Liver (tissue), 3 donors: ENCODE data around the gene LHX3.

Experiments
- ATF3 ChIP-seq: IDR thresholded peaks from 2 replicates; pipeline ENCODE4 v1.6.1; 2016; ENCODE audit warnings: antibody characterized with exemption
- FOXA1 ChIP-seq: IDR thresholded peaks from 2 replicates; pipeline ENCODE4 v1.6.1; 2016; ENCODE audit warnings: antibody characterized with exemption
- GABPA ChIP-seq, 2 donors: IDR thresholded peaks in 1 of 2; conservative IDR thresholded peaks in 1 of 2; 2 replicates each; pipeline ENCODE4 v1.6.1; 2016; ENCODE audit warnings: antibody characterized with exemption in 2 of 2, mild to moderate bottlenecking in 1 of 2, moderate library complexity in 1 of 2
- HNF4A ChIP-seq, 2 donors: conservative IDR thresholded peaks; 2 replicates each; pipeline ENCODE4 v1.6.1; 2016; ENCODE audit warnings: antibody characterized with exemption in 2 of 2, mild to moderate bottlenecking in 2 of 2
- JUND ChIP-seq, 2 donors: IDR thresholded peaks; 2 replicates each; pipeline ENCODE4 v1.6.1; 2016; ENCODE audit warnings: antibody characterized with exemption in 2 of 2
- MAX ChIP-seq: IDR thresholded peaks from 2 replicates; pipeline ENCODE4 v1.6.1; 2016; ENCODE audit warnings: antibody characterized with exemption
- RAD21 ChIP-seq, 2 donors: IDR thresholded peaks; 2 replicates each; pipeline ENCODE4 v1.6.1; 2016; ENCODE audit warnings: antibody characterized with exemption in 2 of 2, mild to moderate bottlenecking in 2 of 2
- REST ChIP-seq: IDR thresholded peaks from 2 replicates; pipeline ENCODE4 v1.6.1; 2016; ENCODE audit warnings: antibody characterized with exemption, mild to moderate bottlenecking
- RXRA ChIP-seq, 2 donors: IDR thresholded peaks; 2 replicates each; pipeline ENCODE4 v1.6.1; 2017 to 2018; ENCODE audit warnings: antibody characterized with exemption in 2 of 2, mild to moderate bottlenecking in 1 of 2
- TAF1 ChIP-seq: conservative IDR thresholded peaks from 2 replicates; pipeline ENCODE4 v1.6.1; 2016; ENCODE audit warnings: antibody characterized with exemption, mild to moderate bottlenecking
- YY1 ChIP-seq: IDR thresholded peaks from 2 replicates; pipeline ENCODE4 v1.6.1; 2016; ENCODE audit warnings: antibody characterized with exemption, mild to moderate bottlenecking
- TF ChIP-seq, protein P1 (sequence below): fragments of 150-350 bp; IDR thresholded peaks from 2 replicates; pipeline ENCODE4 v1.5.1; 2017; ENCODE audit warnings: improper control_type of control experiment, low read depth, low read length; ENCODE audit not compliant: missing input control
- TF ChIP-seq, protein P2 (sequence below): IDR thresholded peaks from 2 replicates; pipeline ENCODE4 v1.6.1; 2016; ENCODE audit warnings: antibody characterized with exemption
- donor health status: healthy.
- donor health status: healthy.

GRCh38 chr9:136209786-136210185 lies 4.9 kb upstream of the LHX3 start:
- TF ChIP-seq RXRA (IDR thresholded peaks at IDR 0.05) (no peak), GABPA (IDR thresholded peaks at IDR 0.05 in 1 of 2, conservative IDR thresholded peaks at IDR 0.05 in 1 of 2) (no peak), YY1 (no peak), TAF1 (no peak), MAX (no peak), FOXA1 (no peak), ATF3 (no peak), HNF4A (conservative IDR thresholded peaks at IDR 0.05) (no peak), RAD21 (IDR thresholded peaks at IDR 0.05) (no peak), REST (no peak), JUND (IDR thresholded peaks at IDR 0.05) (no peak)
- TF ChIP-seq, protein P1, sequence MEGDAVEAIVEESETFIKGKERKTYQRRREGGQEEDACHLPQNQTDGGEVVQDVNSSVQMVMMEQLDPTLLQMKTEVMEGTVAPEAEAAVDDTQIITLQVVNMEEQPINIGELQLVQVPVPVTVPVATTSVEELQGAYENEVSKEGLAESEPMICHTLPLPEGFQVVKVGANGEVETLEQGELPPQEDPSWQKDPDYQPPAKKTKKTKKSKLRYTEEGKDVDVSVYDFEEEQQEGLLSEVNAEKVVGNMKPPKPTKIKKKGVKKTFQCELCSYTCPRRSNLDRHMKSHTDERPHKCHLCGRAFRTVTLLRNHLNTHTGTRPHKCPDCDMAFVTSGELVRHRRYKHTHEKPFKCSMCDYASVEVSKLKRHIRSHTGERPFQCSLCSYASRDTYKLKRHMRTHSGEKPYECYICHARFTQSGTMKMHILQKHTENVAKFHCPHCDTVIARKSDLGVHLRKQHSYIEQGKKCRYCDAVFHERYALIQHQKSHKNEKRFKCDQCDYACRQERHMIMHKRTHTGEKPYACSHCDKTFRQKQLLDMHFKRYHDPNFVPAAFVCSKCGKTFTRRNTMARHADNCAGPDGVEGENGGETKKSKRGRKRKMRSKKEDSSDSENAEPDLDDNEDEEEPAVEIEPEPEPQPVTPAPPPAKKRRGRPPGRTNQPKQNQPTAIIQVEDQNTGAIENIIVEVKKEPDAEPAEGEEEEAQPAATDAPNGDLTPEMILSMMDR, result no peak
- TF ChIP-seq, protein P2, sequence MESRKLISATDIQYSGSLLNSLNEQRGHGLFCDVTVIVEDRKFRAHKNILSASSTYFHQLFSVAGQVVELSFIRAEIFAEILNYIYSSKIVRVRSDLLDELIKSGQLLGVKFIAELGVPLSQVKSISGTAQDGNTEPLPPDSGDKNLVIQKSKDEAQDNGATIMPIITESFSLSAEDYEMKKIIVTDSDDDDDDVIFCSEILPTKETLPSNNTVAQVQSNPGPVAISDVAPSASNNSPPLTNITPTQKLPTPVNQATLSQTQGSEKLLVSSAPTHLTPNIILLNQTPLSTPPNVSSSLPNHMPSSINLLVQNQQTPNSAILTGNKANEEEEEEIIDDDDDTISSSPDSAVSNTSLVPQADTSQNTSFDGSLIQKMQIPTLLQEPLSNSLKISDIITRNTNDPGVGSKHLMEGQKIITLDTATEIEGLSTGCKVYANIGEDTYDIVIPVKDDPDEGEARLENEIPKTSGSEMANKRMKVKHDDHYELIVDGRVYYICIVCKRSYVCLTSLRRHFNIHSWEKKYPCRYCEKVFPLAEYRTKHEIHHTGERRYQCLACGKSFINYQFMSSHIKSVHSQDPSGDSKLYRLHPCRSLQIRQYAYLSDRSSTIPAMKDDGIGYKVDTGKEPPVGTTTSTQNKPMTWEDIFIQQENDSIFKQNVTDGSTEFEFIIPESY, result no peak
